Spinal cord (tissue), 10 donors: ENCODE measurements around the gene VMO1. TPM values are rescaled to one million over a fixed set of nuclear protein-coding genes. Genes with fewer than 3 reads are reported as not detected.

Experiments used
- DNase-seq, 6 donors: peaks; one replicate each; pipeline versions ENCODE4 v3.0.0 to v3.0.0-alpha.2; 2013 to 2015; ENCODE audit warnings: low spot score in 6 of 6, low read depth in 4 of 6
- H3K27ac ChIP-seq: one replicate; pipeline ENCODE4 v1.5.1; 2013; ENCODE audit warnings: low read depth, low read length, control low read depth
- H3K27me3 ChIP-seq: one replicate; pipeline ENCODE4 v1.6.1; 2013; ENCODE audit warnings: low read length; ENCODE audit not compliant: control insufficient read depth, insufficient read depth
- H3K36me3 ChIP-seq: one replicate; pipeline ENCODE4 v1.6.1; 2013; ENCODE audit warnings: low read length; ENCODE audit not compliant: control insufficient read depth, insufficient read depth
- H3K4me1 ChIP-seq: one replicate; pipeline ENCODE4 v1.6.1; 2013; ENCODE audit warnings: low read length; ENCODE audit not compliant: control insufficient read depth, insufficient read depth
- H3K4me3 ChIP-seq: one replicate; pipeline ENCODE4 v1.5.1; 2013; ENCODE audit warnings: low read depth, low read length, control low read depth
- H3K9me3 ChIP-seq: one replicate; pipeline ENCODE4 v1.6.1; 2013; ENCODE audit warnings: low read length; ENCODE audit not compliant: control insufficient read depth, insufficient read depth
- WGBS: methylation state at CpG from one replicate; pipeline ENCODE4 v1.1.5; 2013; ENCODE audit warnings: missing lambda C conversion rate; ENCODE audit not compliant: insufficient coverage; 5-methylcytosine and 5-hydroxymethylcytosine counted together
- polyA plus RNA-seq, 2 donors: library from polyadenylated mRNA; unstranded; fragments of 120-200 nt; gene quantifications; one replicate each; pipeline ENCODE4 v1.2.1, GENCODE V29; 2013; ENCODE audit not compliant: insufficient read length in 2 of 2
- total RNA-seq, 2 donors: library from RNA; depleted of rRNA in 1 of 2; stranded (reverse); fragments of 120-200 nt in 1 of 2; fragments of >200 nt in 1 of 2; gene quantifications; one replicate each; pipeline versions ENCODE4 v1.2.3 to v1.2.4, GENCODE V29; 2013 to 2014
- donor health status: healthy.

VMO1 gene
- total and polyA plus RNA-seq, 4 donors: 0.99 to 2.7 (median 2.0) TPM

GRCh38 chr17:4802228-4802627 is 16.1 kb upstream of the VMO1 start, which contains the start of gene C17orf114:
Gene C17orf114, minus strand, starts transcription at chr17:4802328.
- H3K27ac ChIP-seq: no peak within 1 kb of the TSS
- 77% methylated on average over 5 of the region's 9 CpGs for WGBS
- no peaks in the 10 kb centered on the region for H3K27me3 ChIP-seq
- H3K36me3 ChIP-seq: peaks cover 32% of the 10 kb centered on the region
- H3K4me3 ChIP-seq: no peak within 1 kb of the TSS
- peaks cover 3% of the 10 kb centered on the region for H3K4me1 ChIP-seq
- DNase-seq: no peak
- no peaks in the 10 kb centered on the region for H3K9me3 ChIP-seq

DNA sequence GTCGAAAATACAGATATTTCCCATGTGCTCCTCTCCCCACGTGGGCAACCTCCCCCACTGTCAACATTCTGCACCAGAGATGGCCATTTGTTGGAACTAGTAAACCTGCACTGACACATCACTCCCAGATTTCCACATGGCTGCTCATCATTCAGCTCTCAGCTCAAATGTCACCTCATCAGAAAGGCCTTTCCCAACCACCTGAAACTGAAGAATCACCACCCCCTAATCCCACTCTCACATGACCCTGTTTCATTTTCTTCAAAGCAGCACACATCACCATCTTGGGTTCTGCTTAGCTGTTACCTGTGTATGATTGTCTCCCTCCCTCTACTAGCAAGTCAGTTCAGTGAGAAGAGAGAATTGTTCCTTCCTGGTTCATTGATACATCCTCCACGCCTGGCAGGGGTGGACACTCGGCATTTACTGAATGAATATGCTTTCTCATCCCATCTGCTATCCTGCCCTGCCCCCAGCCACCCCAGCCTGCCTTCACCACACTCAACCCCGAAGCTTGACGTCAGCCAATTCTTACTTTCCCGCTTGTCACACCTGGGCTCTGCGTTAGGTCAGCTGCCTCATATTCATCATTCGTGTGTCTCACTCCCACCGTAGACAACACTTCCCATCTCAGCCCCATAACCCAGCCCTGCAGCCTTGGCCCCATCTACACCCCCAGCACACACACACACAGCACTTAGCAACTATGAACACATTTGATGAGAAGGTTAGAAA is 14.5 kb upstream of the VMO1 start:
- 76% methylated on average over 8 of the region's 10 CpGs for WGBS
- H3K36me3 ChIP-seq: peaks cover 35% of the 10 kb centered on the region
- peaks cover 11% of the 10 kb centered on the region for H3K4me1 ChIP-seq
- H3K9me3 ChIP-seq: no peaks in the 10 kb centered on the region
- H3K4me3 ChIP-seq: no peak overlapping the region
- no peaks in the 10 kb centered on the region for H3K27me3 ChIP-seq
- no peak overlapping the region for H3K27ac ChIP-seq
- DNase-seq: no peak

DNA sequence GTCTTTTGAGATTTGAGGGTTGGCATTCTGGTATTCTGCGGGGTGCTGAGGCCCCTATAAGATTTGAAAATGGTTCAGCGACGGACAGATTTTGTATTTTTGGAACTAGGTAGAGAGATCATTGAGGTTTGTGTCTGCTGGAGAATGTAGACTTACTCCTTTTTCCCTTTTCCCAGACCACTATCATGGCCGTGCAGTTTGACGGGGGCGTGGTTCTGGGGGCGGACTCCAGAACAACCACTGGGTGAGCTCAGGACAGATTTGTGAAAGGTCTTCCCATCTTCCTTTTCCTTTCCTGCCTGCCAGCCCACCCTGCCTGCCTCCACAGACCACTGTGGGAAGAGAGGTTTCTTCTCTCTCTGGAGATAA is 10.4 kb upstream of the VMO1 start:
- H3K4me3 ChIP-seq: peak overlapping the region; percentile 93
- peaks cover 31% of the 10 kb centered on the region for H3K36me3 ChIP-seq
- H3K4me1 ChIP-seq: peaks cover 11% of the 10 kb centered on the region
- peak in 2 of 6 donors; percentile 32 to 56 for DNase-seq
- no peaks in the 10 kb centered on the region for H3K9me3 ChIP-seq
- no peaks in the 10 kb centered on the region for H3K27me3 ChIP-seq
- 0% methylated on average over 3 of the region's 7 CpGs for WGBS
- peak overlapping the region; percentile 76 for H3K27ac ChIP-seq

- H3K36me3 ChIP-seq: peaks cover 23% of the 10 kb centered on the region
- DNase-seq: no peak
- H3K27ac ChIP-seq: no peak overlapping the region
- H3K27me3 ChIP-seq: no peaks in the 10 kb centered on the region
- H3K4me3 ChIP-seq: no peak overlapping the region
- H3K4me1 ChIP-seq: peaks cover 20% of the 10 kb centered on the region
- H3K9me3 ChIP-seq: no peaks in the 10 kb centered on the region
- no CpG with 5 or more reads among the region's 1 CpG for WGBS
These were observed 9.0 kb upstream of the VMO1 start for GRCh38 chr17:4795168-4795567.

GRCh38 chr17:4790705-4791088 is 4.5 kb upstream of the VMO1 start:
- Histone ChIP-seq H3K27ac (peak overlapping the region; percentile 86), H3K9me3 (no peaks in the 10 kb centered on the region), H3K4me3 (peak overlapping the region; percentile 66), H3K36me3 (peaks cover 6% of the 10 kb centered on the region), H3K27me3 (peaks cover 17% of the 10 kb centered on the region), H3K4me1 (peaks cover 47% of the 10 kb centered on the region)
- DNase-seq: no peak
- 76% methylated on average over 4 of the region's 7 CpGs for WGBS

DNA sequence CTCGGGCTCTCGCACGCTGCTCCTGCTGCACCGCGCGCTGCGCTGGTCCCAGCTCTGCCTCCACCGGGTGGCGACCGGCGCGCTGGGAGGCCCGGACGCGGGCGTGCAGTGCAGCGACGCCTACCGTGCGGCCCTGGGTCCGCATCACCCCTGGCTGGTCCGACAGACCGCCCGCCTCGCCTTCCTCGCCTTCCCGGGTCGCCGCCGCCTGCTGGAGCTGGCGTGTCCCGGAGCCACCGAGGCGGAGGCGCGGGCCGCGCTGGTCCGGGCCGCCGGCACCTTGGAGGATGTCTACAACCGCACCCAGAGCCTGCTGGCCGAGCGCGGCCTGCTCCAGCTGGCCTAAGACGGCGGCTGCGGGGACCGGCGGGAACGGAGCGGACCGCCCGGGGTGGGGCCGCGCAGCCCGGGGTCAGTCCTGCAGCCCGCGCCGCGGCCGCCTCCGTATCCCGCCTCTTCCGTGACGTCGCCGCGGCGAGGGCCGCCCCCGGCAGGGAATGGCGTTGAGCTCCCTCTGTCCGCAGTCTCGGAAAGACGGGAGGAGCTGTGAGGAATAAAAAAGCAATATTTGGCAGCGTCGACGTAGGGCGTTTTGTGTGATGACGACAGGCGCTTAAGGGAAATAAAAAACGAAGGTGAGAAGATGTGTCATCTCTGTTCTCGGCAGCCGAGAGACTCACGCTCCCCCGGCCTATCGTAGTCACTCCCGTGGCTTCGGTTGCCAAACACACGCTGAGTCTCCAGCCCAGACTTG is 4.0 kb upstream of the VMO1 start:
- Histone ChIP-seq H3K27me3 (peaks cover 22% of the 10 kb centered on the region), H3K27ac (peak overlapping the region; percentile 86)
- WGBS: under 1% methylated on average over 90 of the region's 91 CpGs

DNA sequence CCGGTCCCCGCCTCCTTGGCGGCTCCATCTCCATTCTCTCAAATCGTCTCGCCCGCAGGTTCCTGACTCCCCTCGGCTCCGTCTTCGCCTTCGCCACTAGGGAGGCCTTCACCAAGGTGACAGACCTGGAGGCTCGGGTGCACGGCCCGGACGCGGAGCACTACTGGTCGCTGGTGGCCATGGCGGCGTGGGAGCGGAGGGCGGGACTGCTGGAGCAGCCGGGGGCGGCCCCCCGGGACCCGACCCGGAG is 3.5 kb upstream of the VMO1 start:
- no peak for DNase-seq
- H3K4me1 ChIP-seq: peaks cover 57% of the 10 kb centered on the region
- peaks cover 26% of the 10 kb centered on the region for H3K27me3 ChIP-seq
- no peak overlapping the region for H3K27ac ChIP-seq
- WGBS: under 1% methylated on average over 25 of the region's 25 CpGs
- H3K9me3 ChIP-seq: no peaks in the 10 kb centered on the region
- peaks cover 6% of the 10 kb centered on the region for H3K36me3 ChIP-seq
- peak overlapping the region; percentile 66 for H3K4me3 ChIP-seq

More for the DNA sequence above, 4.0 kb upstream of the VMO1 start:
- peaks cover 52% of the 10 kb centered on the region for H3K4me1 ChIP-seq
- no peaks in the 10 kb centered on the region for H3K9me3 ChIP-seq
- peaks cover 6% of the 10 kb centered on the region for H3K36me3 ChIP-seq
- peak overlapping the region; percentile 66 for H3K4me3 ChIP-seq
- DNase-seq: peak; percentile 68 to 97 (median 77)

DNA sequence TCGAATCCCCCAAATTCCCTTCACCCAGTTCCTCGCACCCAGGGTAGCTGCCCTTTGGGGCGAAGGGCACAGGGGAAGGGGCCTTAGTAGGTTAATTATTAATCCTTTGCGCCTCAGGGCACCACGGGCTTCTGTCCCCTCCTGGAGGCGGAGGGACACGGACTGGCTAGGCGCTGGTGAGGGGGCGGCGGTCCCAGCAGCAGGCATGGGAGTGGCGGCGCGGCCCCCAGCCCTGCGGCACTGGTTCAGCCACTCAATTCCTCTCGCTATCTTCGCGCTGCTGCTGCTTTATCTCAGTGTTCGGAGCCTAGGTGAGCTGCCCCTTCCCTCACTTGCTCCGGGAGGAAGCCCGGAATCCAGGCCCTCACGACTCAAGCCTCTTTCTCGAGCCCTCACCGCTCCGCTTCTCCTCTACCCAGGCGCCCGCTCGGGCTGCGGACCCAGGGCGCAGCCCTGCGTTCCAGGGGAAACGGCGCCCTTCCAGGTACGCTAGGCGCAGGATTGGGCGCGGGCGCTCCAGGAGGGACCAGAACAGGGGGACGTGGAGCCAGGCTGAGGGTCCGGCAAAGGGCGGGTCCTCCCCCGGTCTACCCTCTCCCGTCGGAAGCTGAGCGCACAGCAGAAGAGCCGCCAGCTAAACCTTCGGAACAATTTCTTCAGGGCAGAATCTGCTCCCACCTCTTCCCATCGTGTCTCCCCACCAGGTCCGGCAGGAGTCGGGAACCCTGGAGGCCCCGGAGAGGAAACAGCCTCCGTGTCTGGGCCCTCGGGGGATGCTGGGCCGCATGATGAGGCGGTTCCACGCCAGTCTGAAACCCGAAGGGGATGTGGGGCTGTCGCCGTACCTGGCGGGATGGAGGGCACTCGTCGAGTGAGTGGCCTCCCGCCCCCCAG is 2.9 kb upstream of the VMO1 start, which contains the start of gene GLTPD2:
GLTPD2 (plus strand) TSS at position 158 of the 894 bp plus-strand sequence; CDS start at position 206, 48 bp downstream.
- no peak within 1 kb of the TSS for H3K27ac ChIP-seq
- H3K9me3 ChIP-seq: no peaks in the 10 kb centered on the region
- H3K4me1 ChIP-seq: peaks cover 57% of the 10 kb centered on the region
- H3K27me3 ChIP-seq: peaks cover 31% of the 10 kb centered on the region
- DNase-seq: peak in 2 of 6 donors; percentile 32 to 40
- H3K4me3 ChIP-seq: peak within 1 kb of the TSS; percentile 66
- H3K36me3 ChIP-seq: peaks cover 6% of the 10 kb centered on the region
- 6% methylated on average over 58 of the region's 62 CpGs for WGBS

GRCh38 chr17:4788159-4788806 is 2.1 kb upstream of the VMO1 start:
- Histone ChIP-seq H3K36me3 (peaks cover 6% of the 10 kb centered on the region), H3K27me3 (peaks cover 39% of the 10 kb centered on the region), H3K4me1 (peaks cover 57% of the 10 kb centered on the region), H3K27ac (no peak overlapping the region), H3K9me3 (no peaks in the 10 kb centered on the region), H3K4me3 (peak overlapping the region; percentile 66)
- peak in 1 of 6 donors; percentile 9 for DNase-seq
- 94% methylated on average over 8 of the region's 14 CpGs for whole genome bisulfite sequencing
